Esophagus muscularis mucosa (tissue), 2 donors: Measurements from ENCODE around the gene JAKMIP1.

ENCODE experiments used
- EP300 ChIP-seq: sonication (generic); formaldehyde crosslinking; IDR thresholded peaks from one replicate; pipeline ENCODE4 v1.6.1; 2017; ENCODE audit warnings: antibody characterized with exemption
- POLR2A ChIP-seq: fragments of 450-650 bp; IDR thresholded peaks from one replicate; pipeline ENCODE4 v1.6.1; 2017; ENCODE audit warnings: antibody characterized with exemption, moderate library complexity, mild to moderate bottlenecking, low read depth

DNA sequence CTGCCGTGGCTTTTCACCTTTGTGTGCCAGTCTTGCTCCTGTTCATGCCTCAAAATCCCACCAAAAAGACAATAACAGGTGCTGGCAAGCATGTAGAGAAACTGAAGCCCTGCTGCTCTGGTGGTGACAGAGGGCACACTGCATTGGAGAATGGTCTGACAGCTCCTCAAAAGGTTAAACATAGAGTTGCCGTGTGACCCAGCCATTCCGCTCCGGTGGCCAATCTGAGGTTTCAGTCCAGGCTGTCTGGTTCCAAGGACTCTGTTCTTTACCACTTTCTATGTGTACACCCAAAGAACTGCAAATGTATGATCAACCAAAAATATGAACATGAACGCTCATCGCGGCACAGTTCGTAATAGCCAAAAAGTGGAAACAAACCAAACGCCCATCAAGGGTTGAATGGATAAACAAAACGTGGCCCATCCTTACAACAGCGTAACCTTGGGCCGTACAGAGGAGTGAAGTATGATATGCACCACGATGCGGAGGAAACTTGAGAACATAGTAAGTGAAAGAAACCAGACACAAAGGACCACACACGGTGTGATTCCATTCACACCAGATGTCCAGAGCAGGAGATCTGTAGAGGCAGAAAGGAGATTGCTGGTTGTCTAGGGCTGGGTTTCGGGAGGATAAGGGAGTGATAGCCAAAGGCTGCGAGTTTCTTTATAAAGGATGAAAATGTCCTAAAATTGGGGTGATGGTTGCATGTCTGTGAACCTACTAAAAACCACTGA, 35.7 kb upstream of the JAKMIP1 start:
- TF ChIP-seq EP300: no peak
- TF ChIP-seq POLR2A: no peak
